ENCODE results near the gene GNG10. TPM values are rescaled to one million over a fixed set of nuclear protein-coding genes. Genes with fewer than 3 reads are reported as not detected.

Gene GNG10
- total RNA-seq, 4 donors from 2014 or later: 32.8 to 89.0 (median 69.3) TPM

GRCh38 chr9:111649016-111649415 lies 12.4 kb upstream of the GNG10 start:
- no peaks in the 10 kb centered on the region for H3K9me3 ChIP-seq

GRCh38 chr9:111657051-111657450 lies 4.4 kb upstream of the GNG10 start:
- intact Hi-C loops (cut with DNase I; ENCODE audit: low total_unique reads): no loop called here
- no peak overlapping the region for H3K4me3 ChIP-seq
- no peak overlapping the region for H3K27ac ChIP-seq
- TF ChIP-seq CTCF (IDR thresholded peaks at IDR 0.05): no peak
- DNase-seq: no peak
- H3K27me3 ChIP-seq: no peaks in the 10 kb centered on the region
- H3K4me1 ChIP-seq: no peaks in the 10 kb centered on the region
- no peaks in the 10 kb centered on the region for H3K36me3 ChIP-seq
- H3K9me3 ChIP-seq: no peaks in the 10 kb centered on the region

More at GRCh38 chr9:111649016-111649415, 12.4 kb upstream of the GNG10 start:
- Histone ChIP-seq H3K4me3 (no peak overlapping the region), H3K27ac (no peak overlapping the region), H3K27me3 (no peaks in the 10 kb centered on the region), H3K36me3 (no peaks in the 10 kb centered on the region), H3K4me1 (peaks cover 0 to 6% of the 10 kb centered on the region in 2 donors)
- intact Hi-C loops (cut with DNase I; ENCODE audit: low total_unique reads): no loop called here
- no peak for DNase-seq
- TF ChIP-seq CTCF (IDR thresholded peaks at IDR 0.05) (no peak), POLR2A (IDR thresholded peaks at IDR 0.05) (no peak)

GRCh38 chr9:111658943-111659342 lies 2.5 kb upstream of the GNG10 start:
- Histone ChIP-seq H3K4me1 (peaks cover 0 to 3% of the 10 kb centered on the region in 2 donors), H3K4me3 (no peak overlapping the region), H3K27me3 (no peaks in the 10 kb centered on the region), H3K9me3 (no peaks in the 10 kb centered on the region), H3K36me3 (no peaks in the 10 kb centered on the region), H3K27ac (no peak overlapping the region)
- no peak for TF ChIP-seq CTCF (IDR thresholded peaks at IDR 0.05)
- TF ChIP-seq POLR2A (IDR thresholded peaks at IDR 0.05): no peak
- intact Hi-C loops (cut with DNase I; ENCODE audit: low total_unique reads): no loop called here
- DNase-seq: no peak

- Histone ChIP-seq H3K27ac (no peak overlapping the region), H3K27me3 (no peaks in the 10 kb centered on the region), H3K9me3 (no peaks in the 10 kb centered on the region), H3K4me3 (no peak overlapping the region), H3K36me3 (no peaks in the 10 kb centered on the region), H3K4me1 (peaks cover 0 to 3% of the 10 kb centered on the region in 2 donors)
- TF ChIP-seq CTCF (IDR thresholded peaks at IDR 0.05): no peak
- no peak for TF ChIP-seq POLR2A (IDR thresholded peaks at IDR 0.05)
- no peak for DNase-seq
- intact Hi-C loops (cut with DNase I; ENCODE audit: low total_unique reads): no loop called here
Measured at GRCh38 chr9:111659691-111660090, 1.7 kb upstream of the GNG10 start.

GRCh38 chr9:111661802-111662521 lies 557 bp downstream of the GNG10 start:
- Histone ChIP-seq H3K4me1 (peaks cover 0 to 3% of the 10 kb centered on the region in 2 donors), H3K27me3 (no peaks in the 10 kb centered on the region), H3K36me3 (no peaks in the 10 kb centered on the region), H3K9me3 (no peaks in the 10 kb centered on the region), H3K27ac (peak overlapping the region; percentile 80 to 83), H3K4me3 (peak overlapping the region; percentile 42 to 90)
- no peak for TF ChIP-seq POLR2A (IDR thresholded peaks at IDR 0.05)
- TF ChIP-seq CTCF (IDR thresholded peaks at IDR 0.05): no peak
- DNase-seq: peak; percentile 22 to 39
- intact Hi-C loops (cut with DNase I; ENCODE audit: low total_unique reads): no loop called here
